GM21786 (cell line): ENCODE measurements around the gene SAMD13.

Experiments used
- ATAC-seq: cut with Tn5 transposase; IDR thresholded peaks from one replicate; pipeline ENCODE4 v1.9.1; 2021; ENCODE audit not compliant: unreplicated experiment

Gene SAMD13

DNA sequence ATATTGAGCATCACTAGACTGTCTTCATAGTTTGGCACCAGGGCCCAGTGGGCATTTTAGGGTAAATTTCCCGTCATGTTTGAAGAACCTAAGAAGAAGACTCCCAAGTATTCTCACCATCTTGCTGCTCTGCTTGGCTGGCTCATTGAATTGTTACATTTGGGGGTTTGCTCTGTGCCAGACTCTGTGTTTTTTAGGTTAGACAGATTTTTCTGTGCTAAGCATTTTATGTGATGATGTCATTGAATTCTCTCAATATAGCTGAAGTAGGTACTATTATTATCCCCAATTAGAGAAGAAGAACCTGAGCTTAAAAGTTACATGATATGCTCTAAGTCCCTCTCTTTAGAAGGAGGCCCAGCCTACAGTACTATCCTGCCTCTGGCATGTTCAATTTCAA, 68.8 kb downstream of the SAMD13 start:
- ATAC-seq = no peak

DNA sequence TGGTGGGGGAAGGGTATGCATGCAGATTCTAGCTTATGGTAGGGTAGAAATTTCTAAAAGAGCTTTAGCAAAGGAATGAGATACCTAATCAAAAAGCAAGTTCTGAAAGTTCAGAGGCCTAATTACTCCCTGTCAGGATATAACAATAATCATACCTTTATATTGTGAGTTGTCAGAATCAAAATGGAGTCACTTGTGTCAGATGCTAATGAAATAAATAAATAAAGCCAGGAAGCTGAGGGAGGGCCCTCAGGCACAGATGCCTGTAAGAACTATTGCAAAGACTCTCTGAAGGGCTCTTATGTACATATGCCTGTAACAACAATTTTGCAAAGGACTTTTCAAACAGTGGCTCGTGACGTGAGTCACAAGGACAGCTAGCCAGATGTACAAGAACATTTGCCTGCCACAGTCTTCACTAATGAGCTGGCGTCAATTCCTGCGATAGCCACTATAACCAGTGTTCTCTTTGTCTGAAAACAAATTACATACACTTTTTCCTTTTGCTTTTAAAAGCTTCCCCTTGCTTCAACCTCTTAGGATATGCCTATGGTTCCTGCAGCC, 69.4 kb downstream of the SAMD13 start:
- no peak for ATAC-seq

DNA sequence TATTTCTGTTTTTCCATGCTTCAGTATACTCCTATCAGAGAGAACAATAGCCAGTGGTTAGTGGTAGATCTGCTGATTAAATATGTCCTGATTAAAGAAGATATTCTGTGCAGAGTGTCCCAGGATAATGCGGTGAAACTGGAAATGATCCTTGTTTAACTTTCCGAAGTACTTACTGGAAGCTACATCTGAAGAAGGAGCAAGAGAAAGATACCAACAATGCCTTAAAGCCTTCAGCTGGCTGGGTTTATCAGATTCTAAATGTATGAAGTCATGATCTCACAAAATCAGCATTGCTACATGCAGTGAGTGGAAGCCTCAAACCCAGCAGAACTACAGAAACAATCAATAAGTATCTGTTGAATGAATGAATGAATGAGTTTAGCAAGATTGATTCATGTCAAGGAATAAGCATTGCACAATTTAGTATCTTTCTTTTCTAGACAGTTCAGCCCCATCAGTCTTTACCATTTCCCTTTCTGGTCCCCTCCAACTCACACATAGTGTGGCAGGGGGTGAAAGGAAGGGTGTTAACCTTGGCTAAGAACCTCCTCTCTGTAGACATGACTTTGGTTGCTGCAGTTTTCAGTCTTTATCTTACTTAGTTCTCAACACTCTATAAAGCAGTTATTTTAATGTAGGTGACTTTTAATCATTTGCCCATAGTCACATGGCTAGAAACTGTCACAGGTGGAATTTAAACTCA, 72.1 kb downstream of the SAMD13 start:
- no peak for ATAC-seq

DNA sequence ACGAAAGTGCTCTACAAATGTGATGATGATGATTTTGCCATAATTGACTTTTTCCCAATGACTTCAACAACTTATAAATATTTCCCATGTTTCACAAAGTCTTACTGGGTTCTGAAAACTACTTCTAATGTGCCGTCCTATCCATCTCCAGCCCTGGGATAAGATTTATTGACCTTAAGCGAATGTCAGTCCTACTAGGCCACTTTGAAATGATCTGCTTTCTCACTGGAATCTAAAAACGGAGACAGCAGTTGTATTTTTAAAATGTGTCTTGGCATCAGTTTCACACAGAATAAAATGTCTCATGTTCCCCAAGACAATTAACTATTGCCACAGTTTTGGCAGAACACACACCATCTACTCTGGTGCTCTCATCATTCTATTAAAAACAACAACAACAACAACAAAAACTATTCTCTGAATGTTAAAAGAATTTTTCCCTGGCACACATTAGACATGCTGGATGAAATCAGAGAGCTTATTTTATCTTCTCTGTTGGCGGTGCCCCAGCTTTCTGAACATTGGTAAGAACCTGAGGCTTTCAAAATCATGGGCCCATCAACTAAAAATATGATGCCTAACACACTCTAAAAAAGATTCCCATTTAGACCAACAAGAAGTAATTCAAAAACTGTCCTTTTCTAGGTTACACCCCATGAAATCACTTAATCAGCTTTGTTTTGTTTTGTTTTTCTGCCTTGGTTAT, 73.6 kb downstream of the SAMD13 start:
- no peak for ATAC-seq

DNA sequence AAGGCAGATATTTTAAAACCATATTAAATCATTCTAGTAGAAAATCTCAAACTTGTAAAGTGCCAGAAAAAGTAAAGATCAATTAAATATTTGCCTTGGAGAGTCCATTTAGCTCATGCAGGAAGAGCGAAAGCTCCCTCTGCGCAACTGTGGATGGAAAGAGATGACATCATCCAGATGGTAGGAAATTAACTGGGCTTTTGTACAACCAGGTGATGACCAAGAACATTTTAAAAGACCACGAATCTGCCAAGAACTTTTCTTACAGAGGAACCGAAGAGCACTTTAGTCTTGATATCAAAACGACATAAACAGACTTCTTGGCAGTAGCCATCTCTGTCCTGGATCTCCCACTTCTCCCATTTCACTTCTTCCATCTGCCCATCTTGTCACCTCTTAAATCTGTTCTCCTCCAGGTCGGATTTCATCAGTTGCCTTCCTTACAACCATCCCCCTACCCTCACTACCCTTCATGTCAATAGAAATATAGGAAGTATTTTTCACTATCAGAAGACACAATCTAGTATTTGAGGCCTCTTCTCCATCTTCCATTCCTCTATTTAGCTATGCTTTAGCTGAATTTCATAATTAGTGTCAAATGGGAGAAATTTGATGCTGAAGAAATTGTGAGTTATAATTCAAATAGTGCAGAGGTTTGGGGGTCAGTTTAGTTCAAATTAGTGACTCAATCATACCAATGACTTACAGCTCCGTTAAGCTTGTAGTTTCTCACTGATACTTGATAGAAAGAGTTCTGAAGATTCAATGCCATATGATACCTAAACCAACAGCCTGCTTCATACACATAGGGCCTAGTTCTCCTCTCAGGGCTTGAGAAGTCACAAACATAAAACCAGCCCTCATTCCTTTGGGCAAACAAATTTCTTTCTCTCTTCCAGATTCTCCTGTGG, 74.7 kb downstream of the SAMD13 start:
- ATAC-seq = no peak

DNA sequence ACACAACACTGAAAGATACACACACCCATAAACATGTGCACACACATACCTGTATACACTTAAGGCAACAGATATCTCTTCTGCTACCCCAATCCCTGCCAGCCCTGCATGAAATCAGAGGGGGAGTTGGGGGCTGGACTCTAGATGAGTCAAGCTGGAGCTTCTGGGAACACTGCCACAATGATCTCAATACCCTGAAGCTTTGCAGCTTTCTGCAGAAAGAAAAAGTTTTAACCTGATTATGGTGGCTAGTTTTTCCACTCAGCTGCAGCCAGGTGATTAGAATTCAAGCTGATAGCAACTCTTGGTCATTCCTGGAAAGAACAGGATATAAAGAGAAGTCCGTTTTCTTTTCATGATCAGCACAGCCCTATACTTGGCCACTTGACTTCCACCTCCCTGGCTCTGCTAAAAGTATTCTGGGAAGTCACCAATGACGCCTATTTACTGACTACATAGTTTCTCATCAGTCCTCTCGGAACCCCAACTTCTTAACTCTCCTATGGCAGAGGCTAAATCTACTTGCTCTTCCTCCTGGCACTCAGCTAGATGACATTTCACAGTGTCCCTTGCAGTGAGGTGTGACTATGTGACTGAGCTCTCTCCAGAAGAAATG, 76.1 kb downstream of the SAMD13 start:
- no peak for ATAC-seq

DNA sequence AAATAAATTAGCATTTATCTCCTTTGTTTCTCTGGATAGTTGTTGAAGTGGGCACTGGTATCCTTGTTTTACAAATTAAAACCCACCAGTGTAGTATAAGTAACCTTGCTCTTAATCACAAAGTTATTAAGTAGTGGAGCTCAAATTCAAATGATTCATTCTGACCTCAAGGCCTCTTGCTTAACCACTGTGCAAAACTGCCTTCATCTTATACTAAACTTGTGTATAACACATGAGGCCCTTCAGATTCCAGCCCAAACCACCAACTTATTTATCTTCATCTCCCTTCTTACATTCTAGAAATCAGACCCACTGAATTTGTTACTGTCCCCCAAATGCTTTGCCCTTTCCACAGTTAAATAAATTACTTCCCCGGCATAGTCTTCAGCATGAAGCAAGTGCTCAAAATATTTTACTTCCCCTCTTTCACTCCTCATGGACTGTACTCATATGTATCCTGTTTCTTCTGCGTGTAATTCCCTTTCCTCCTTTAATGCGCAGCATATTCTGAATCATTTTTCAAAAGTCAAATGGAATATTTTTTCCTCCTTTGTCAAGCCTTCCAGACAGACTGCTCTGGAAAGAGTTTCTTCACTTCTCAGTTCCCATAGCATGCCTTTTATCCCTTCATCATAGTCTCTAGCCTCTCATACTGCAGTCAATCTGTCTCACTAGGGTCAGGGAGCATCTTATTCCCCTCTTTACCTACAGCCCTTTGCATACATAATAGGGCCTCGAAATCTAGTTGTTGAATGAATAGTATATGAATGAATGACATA, 77.8 kb downstream of the SAMD13 start:
- no peak for ATAC-seq

DNA sequence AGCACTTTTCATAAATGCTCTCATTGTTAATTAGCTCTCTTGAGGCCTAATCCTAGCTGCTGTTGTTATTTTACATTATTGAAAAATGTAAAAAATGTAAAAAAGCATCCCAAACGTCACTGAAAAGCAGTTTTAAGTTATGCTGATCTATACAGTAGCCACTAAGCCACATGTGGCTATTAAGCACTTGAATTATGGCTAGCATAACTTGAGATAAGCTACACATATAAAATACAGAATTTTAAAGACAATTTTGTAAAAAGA, 78.3 kb downstream of the SAMD13 start:
- no peak for ATAC-seq

DNA sequence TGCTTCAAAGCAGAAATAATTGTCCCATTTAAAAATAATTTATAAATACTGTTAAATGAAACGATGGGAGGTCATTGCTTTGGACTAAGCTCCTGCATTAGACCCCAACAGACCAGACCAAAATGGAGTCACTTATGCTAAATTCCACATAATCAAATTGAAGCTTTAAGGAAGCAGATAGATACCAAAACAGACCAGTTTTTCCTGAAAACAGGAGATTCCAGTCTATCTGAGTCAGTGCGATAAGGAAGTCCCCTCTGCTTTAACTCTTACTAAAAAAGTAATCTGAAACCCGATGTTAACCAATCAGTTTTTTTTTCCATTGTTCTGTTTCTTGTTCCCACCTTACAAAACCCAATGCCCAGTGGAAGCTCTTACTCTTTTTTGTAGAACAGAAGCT, 80.6 kb downstream of the SAMD13 start:
- no peak for ATAC-seq

DNA sequence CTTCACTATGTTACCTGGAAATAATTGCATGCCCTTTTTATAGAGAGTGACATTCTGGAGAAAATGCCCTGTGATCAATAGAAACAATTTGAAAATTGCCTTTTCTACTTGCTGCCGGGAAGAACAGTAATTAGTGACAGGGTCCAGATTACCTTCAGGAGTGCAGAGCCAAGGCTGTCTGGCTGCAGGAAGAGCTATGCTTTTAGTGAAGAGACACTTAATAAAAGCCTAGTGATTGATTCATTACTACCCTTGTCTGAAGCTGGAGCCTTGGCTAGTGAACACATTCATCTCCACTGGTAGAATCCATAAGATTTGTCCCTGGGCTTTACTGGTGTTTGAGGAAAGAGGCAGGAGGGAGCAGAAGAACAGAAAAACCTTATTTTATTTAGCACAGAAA, 83.8 kb downstream of the SAMD13 start:
- ATAC-seq = no peak

DNA sequence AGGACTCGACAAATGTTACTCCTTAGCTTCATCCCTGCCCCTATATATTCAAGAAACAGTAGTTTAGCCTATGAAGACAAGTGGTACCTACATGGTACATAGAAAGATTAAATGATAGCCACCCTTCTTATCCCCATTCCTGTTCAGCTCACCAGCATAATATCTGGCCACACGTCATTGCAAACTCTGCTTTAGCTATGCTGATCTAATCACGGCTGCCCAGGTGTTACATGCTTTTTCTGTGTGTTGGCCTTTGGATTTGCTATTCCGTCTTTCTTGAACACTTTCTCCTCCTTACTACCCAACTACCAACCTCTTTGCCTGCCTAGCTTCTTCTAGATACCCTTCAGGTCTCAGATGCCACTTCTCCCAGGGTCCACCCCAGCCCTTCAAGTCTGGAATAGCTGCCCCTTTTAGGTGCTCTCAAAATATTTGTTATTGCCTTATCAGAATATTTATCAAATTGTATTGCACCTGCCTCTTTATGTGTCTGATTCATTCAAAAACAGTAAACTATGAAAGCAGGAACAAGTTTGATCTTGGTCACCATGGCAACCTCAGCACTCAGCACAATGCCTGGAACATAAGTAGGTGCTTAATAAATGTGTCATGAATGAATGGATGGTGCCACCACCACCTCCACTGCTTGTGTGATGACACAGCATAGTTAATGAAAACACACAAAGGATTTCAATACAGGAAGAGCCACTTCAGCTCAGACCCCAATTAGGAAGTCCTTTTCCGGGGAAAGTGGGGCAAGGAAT, 85.4 kb downstream of the SAMD13 start:
- ATAC-seq = no peak

DNA sequence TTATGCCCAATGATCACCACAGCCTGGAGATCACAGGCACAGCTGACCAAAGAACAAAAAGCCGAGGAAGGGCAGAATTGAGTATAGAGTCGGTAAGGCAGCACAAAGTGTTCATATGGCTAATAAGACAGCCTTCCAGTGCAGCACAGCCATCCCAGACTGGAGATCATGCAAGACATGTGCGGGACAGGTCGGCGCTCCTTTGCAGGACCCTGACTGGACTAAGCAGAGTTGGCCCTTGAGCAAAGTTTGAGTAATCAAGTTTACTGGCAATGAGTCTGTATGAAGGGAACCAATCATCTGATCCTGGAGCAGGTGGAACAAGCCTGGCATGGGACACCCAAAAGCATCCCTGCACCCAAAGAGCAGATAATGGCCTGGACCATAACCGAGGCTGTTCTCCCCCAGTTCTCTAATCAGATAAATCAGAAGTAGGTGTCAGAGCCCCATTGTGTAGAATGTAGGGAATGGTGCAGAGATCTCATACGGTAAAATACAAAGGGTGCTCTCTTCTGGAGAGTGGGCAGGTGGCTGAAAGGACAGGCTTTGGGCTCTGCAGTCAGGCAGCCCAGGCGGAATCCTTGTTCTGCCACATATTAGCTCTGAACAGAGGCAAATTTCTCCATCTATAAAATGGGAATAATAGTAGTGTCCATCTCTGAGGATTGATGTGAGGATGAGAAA, 86.1 kb downstream of the SAMD13 start:
- no peak for ATAC-seq

DNA sequence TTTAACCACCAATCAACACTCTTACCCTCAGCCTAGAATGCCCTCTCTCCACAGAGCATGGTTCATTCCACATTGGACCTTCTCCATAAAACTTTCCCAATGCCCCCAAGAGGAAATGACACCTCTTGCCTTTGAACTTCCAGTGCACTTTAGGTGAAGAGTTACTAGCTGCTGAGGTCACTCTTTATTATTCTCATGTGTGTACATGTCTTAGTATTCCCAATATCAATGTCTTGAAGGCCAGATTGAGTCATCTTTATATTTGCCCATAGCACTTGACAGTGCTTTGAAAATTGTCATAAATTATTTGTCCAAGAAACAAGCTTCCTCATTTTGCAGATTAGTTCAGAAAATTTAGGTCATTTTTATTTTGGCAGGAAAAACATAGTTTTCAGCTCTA, 88.7 kb downstream of the SAMD13 start:
- no peak for ATAC-seq

DNA sequence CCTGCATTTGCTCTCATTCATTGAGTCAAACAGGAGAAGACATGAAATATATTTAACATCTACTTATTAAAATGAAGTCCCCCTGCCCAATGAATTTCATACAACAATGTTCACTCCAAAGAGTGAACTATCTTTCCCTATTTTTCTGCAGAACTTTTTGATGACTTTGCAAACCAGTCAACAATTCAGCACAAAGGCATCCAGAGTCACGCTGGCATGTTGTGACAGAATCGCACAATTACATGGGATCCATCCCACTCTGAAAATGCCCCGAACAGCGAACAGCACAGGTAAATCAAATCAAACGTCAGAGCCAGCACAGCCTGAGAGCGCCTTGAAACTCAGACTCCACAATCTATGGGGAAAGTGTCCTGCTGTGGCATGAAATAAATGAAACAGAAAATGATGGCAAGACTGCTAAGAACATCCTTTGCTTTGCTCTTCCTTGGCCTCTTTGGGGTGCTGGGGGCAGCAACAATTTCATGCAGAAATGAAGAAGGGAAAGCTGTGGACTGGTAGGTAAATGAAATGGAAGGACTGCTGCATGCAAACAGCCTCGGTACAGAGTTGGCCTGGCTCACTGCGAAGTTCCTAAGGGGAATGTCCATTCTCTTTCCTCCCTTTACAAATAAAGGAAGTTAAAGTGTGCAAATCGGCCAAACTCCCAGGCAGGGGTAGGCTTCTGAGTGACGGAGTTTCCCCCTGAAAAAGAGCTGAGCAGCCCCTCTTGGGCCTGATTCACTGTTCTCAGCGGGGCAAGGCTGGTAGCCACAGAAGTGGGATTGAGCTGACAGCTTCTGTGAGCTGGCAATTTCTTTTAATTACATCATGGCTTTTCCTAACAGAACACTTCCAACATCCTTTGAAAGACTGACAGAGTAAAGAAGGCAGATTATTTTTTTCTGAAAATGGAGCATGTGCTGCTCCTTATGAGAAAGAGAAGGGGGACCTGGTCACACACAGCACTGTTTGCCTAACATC, 97.0 kb downstream of the SAMD13 start, which contains the start of gene DNASE2B:
DNASE2B (plus strand) TSS at position 310 of the 981 bp plus-strand sequence; CDS start at position 391, 81 bp downstream.
- no peak for ATAC-seq
